BLaER1 treated with 17β-estradiol and CSF1 and Interleukin-3, amounts not matched to agents 10 nM and 100 nM (cell line): ENCODE results near the gene GTPBP3.

Experiments
- H3K27ac ChIP-seq, 11 experiments: shearing (Covaris generic); formaldehyde crosslinking; 2 replicates each; pipeline ENCODE4 v1.8.1; 2022
- H3K27me3 ChIP-seq, 11 experiments: shearing (Covaris generic); formaldehyde crosslinking; 2 replicates each; pipeline ENCODE4 v1.8.1; 2022
- H3K36me3 ChIP-seq, 11 experiments: shearing (Covaris generic); formaldehyde crosslinking; 2 replicates each; pipeline ENCODE4 v1.8.1; 2022
- H3K4me1 ChIP-seq, 10 experiments: shearing (Covaris generic); formaldehyde crosslinking; 2 replicates each; pipeline ENCODE4 v1.8.1; 2022
- H3K4me2 ChIP-seq, 11 experiments: shearing (Covaris generic); formaldehyde crosslinking; 2 replicates each; pipeline ENCODE4 v1.8.1; 2022
- H3K4me3 ChIP-seq, 10 experiments: shearing (Covaris generic); formaldehyde crosslinking; 2 replicates each; pipeline ENCODE4 v1.8.1; 2022
- H3K9ac ChIP-seq, 11 experiments: shearing (Covaris generic); formaldehyde crosslinking; 2 replicates each; pipeline ENCODE4 v1.8.1; 2022
- H3K9me3 ChIP-seq, 11 experiments: shearing (Covaris generic); formaldehyde crosslinking; replicated peaks in 1 of 11; 2 replicates each; pipeline ENCODE4 v1.8.1; 2022
- H4K20me1 ChIP-seq, 11 experiments: shearing (Covaris generic); formaldehyde crosslinking; 2 replicates each; pipeline ENCODE4 v1.8.1; 2022
- Cebpa-rat ChIP-seq, 11 experiments: shearing (Covaris generic); IDR thresholded peaks; 2 replicates each; pipeline ENCODE4 v1.8.1; 2022

GTPBP3 gene

DNA sequence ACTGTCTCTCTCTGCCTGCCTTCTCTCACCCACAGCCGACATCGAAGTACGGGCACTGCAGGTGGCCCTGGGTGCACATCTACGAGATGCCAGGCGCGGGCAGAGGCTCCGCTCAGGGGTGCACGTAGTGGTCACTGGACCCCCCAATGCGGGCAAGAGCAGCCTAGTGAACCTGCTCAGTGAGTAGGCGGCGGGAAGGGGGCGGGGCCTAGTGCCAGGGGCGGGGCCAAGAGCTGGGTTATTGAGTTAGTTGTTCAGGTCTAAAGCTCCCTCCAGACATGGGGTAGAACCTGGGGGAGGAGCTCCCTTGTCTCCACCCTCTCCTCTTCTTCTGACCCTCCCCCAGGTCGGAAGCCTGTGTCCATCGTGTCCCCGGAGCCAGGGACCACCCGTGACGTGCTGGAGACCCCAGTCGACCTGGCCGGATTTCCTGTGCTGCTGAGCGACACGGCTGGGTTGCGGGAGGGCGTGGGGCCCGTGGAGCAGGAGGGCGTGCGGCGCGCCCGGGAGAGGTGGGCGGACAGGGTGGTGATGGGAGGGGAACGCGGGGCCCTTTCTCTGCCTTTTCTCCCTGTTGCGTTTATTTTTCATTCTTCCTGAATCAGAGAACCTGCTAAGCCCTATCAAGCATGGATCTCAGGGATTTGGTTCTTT lies 1.9 kb downstream of the GTPBP3 start:
- H3K27me3 ChIP-seq, result no peaks in the 10 kb centered on the region
- H3K36me3 ChIP-seq, result peaks cover 8 to 39% (median 27%) of the 10 kb centered on the region in 11 experiments; a peak in 20 of 22 replicates
- peak overlapping the region; percentile 92 to 100 (median 99); a peak in 19 of 22 replicates for H3K4me2 ChIP-seq
- H3K9ac ChIP-seq, result peak overlapping the region in 2 of 11 experiments; percentile 85 to 86; a peak in 2 of 22 replicates
- no peaks in the 10 kb centered on the region for H4K20me1 ChIP-seq
- peaks cover 28 to 59% (median 31%) of the 10 kb centered on the region in 10 experiments for H3K4me1 ChIP-seq
- no peaks in the 10 kb centered on the region for H3K9me3 ChIP-seq
- TF ChIP-seq Cebpa-rat (IDR thresholded peaks at IDR 0.05), result no peak
- no peak overlapping the region for H3K27ac ChIP-seq
- peak overlapping the region in 4 of 10 experiments; percentile 77 to 91 (median 78); a peak in 4 of 20 replicates for H3K4me3 ChIP-seq

DNA sequence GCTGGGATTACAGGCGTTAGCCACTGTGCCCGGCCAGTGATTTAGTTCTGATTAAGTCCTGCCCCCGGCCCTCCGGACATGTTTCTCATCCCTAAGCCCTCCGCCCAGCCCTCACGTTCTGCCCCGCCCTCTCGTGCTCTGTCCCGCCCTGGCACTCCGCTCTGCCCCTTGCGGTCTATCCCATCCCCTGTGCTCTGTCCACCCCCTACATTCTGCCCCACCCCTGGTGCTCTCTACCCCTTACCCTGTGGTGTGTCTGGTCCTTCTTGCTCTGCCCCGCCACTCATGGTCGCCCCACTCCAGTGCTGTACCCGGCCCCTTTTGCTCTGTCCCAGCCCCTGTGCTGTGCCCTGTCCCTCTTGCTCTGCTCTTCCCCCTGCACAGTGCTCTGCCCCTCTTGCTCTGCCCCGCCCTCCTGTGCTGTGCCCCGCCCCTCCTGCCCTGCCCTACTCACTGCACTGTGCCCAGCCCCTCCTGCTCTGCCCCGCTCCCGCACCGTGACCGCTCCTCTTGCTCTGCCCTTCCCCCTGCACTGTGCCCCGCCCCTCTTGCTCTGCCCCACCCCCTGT lies 3.0 kb downstream of the GTPBP3 start:
- no peak overlapping the region for H3K4me3 ChIP-seq
- no peak overlapping the region for H3K27ac ChIP-seq
- H3K4me2 ChIP-seq, result peak overlapping the region in 2 of 11 experiments; percentile 12 to 47; a peak in 2 of 22 replicates

DNA sequence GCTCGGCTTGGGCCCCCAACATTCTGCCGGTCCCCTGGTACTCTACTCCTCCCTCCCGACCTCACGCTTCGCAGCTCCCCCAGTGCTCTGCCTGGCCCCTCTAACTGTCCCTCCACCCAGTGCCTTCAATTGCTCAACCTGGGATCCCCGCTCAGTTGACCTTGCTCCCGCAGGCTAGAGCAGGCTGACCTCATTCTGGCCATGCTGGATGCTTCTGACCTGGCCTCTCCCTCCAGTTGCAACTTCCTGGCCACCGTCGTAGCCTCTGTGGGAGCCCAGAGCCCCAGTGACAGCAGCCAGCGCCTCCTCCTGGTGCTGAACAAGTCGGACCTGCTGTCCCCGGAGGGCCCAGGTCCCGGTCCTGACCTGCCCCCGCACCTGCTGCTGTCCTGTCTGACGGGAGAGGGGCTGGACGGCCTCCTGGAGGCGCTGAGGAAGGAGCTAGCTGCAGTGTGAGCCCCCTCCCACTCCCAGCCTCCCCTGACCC lies 3.6 kb downstream of the GTPBP3 start:
- no peak for TF ChIP-seq Cebpa-rat (IDR thresholded peaks at IDR 0.05)
- Histone ChIP-seq H3K9me3 (no peaks in the 10 kb centered on the region), H3K27me3 (no peaks in the 10 kb centered on the region), H3K4me1 (peaks cover 17 to 58% (median 24%) of the 10 kb centered on the region in 10 experiments), H3K36me3 (peaks cover 8 to 41% (median 27%) of the 10 kb centered on the region in 11 experiments; a peak in 20 of 22 replicates), H3K27ac (no peak overlapping the region), H4K20me1 (no peaks in the 10 kb centered on the region), H3K4me2 (0 out of 22 replicates have a peak overlapping the region, but pooled peaks of 1 of the 11 experiments have one; percentile 12), H3K9ac (0 out of 22 replicates have a peak overlapping the region, but pooled peaks of 3 of the 11 experiments have one; percentile 0 to 22 (median 4)), H3K4me3 (no peak overlapping the region)

More for the DNA sequence above, 3.0 kb downstream of the GTPBP3 start:
- no peaks in the 10 kb centered on the region for H3K9me3 ChIP-seq
- H4K20me1 ChIP-seq, result no peaks in the 10 kb centered on the region
- no peaks in the 10 kb centered on the region for H3K27me3 ChIP-seq
- no peak for TF ChIP-seq Cebpa-rat (IDR thresholded peaks at IDR 0.05)
- peaks cover 8 to 41% (median 27%) of the 10 kb centered on the region in 11 experiments; a peak in 20 of 22 replicates for H3K36me3 ChIP-seq
- peaks cover 22 to 59% (median 29%) of the 10 kb centered on the region in 10 experiments for H3K4me1 ChIP-seq
- H3K9ac ChIP-seq, result no peak overlapping the region

DNA sequence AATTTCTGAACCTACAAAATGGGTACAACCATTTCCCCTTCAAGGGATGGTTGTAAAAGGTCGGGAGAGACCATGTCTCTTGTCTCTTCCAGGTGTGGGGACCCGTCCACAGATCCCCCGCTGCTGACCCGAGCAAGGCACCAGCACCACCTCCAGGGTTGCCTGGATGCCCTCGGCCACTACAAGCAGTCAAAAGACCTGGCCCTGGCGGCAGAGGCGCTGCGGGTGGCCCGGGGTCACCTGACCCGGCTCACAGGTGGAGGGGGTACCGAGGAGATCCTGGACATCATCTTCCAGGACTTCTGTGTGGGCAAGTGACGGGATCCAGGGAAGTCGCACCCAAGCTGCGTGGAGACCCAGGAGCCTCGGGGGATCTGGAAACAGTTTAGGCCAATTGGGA lies 4.0 kb downstream of the GTPBP3 start:
- Histone ChIP-seq H3K36me3 (peaks cover 8 to 41% (median 27%) of the 10 kb centered on the region in 11 experiments; a peak in 20 of 22 replicates), H3K9me3 (no peaks in the 10 kb centered on the region), H3K4me1 (peaks cover 16 to 59% (median 24%) of the 10 kb centered on the region in 10 experiments), H4K20me1 (no peaks in the 10 kb centered on the region), H3K9ac (peak overlapping the region in 3 of 11 experiments; percentile 0 to 22 (median 4); a peak in 1 of 22 replicates), H3K4me2 (0 out of 22 replicates have a peak overlapping the region, but pooled peaks of 1 of the 11 experiments have one; percentile 12), H3K4me3 (no peak overlapping the region), H3K27me3 (no peaks in the 10 kb centered on the region), H3K27ac (no peak overlapping the region)
- TF ChIP-seq Cebpa-rat (IDR thresholded peaks at IDR 0.05), result no peak

DNA sequence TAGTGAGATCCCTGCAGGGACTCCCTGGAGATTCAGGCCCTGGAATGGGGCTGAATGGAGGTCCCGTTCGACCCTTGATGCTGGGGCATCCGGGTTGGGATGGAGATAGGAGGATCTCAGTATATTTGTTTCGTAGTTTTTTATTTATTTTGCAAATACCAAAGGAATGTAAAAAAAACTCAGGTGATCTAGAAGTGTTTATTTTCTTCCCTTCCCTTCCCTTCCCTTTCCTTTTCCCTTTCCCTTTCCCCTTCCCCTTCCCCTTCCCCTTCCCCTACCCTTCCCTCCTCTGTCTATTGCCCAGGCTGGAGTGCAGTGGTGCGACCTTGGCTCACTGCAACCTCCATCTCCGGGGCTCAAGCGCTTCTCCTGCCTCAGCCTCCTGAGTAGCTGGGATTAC lies 4.5 kb downstream of the GTPBP3 start:
- Histone ChIP-seq H3K27ac (no peak overlapping the region), H4K20me1 (no peaks in the 10 kb centered on the region), H3K27me3 (no peaks in the 10 kb centered on the region), H3K9ac (0 out of 22 replicates have a peak overlapping the region, but pooled peaks of 1 of the 11 experiments have one; percentile 0), H3K9me3 (no peaks in the 10 kb centered on the region), H3K36me3 (peaks cover 8 to 41% (median 27%) of the 10 kb centered on the region in 11 experiments; a peak in 20 of 22 replicates), H3K4me3 (no peak overlapping the region), H3K4me1 (peaks cover 21 to 64% (median 28%) of the 10 kb centered on the region in 10 experiments), H3K4me2 (no peak overlapping the region)
- TF ChIP-seq Cebpa-rat (IDR thresholded peaks at IDR 0.05), result no peak

DNA sequence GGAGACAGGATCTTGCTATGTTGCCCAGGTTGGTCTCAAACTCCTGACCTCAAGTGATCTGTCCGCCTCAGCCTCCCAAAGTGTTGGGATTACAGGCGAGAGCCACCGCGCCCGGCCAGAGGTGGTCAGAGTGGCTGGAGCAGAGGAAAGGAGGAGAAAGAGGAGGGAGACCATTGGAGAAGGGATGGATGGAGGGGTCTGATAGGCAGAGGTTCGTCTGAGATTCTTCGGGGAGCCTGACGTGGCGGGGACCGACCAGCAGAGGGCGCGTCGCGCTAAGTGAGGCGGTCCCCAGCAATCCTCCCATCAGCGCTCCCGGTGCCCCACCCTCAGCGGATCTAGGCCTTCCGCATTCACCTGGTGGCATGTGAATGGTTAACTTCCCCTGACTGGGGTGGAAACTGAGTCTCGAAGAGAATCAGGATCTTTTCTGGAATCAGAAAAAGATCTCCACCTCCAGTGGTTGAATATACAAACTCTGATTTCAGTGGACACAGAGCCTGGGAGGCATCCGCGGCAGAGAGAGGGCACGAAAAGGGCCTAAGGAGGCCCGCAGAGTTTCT lies 8.8 kb downstream of the GTPBP3 start:
- peak overlapping the region; percentile 62 to 88 (median 82) for H3K4me2 ChIP-seq
- no peaks in the 10 kb centered on the region for H3K27me3 ChIP-seq
- H3K27ac ChIP-seq, result peak overlapping the region in 10 of 11 experiments; percentile 57 to 81 (median 70); a peak in 17 of 22 replicates
- H3K4me3 ChIP-seq, result no peak overlapping the region
- peaks cover 45 to 75% (median 58%) of the 10 kb centered on the region in 10 experiments for H3K4me1 ChIP-seq
- no peaks in the 10 kb centered on the region for H4K20me1 ChIP-seq
- peak overlapping the region in 3 of 11 experiments; percentile 55 to 64 (median 60); a peak in 4 of 22 replicates for H3K9ac ChIP-seq
- no peak for TF ChIP-seq Cebpa-rat (IDR thresholded peaks at IDR 0.05)
- H3K36me3 ChIP-seq, result peaks cover 6 to 32% (median 19%) of the 10 kb centered on the region in 11 experiments; a peak in 20 of 22 replicates
- no peaks in the 10 kb centered on the region for H3K9me3 ChIP-seq

DNA sequence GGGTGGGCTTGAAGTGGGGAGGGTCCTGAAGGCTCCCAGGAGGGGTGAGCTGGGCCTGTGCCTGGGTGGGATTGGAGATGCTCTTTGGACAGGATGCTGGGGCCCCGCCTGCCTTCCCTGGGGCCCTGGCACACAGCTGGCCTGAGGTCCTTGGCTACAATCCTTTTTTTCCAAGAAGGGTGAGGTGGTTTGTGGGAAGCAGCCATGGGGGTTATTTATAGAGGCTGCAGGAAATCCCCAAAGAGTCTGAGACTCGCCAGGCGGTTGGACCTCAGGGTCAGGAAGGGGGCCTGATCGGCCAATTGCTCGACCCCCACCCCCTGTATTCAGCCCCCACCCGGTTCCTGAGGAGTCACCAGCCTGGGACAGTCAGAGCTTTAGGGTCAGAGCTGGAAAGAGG lies 10.0 kb downstream of the GTPBP3 start:
- Histone ChIP-seq H3K4me2 (peak overlapping the region; percentile 62 to 88 (median 82)), H3K9me3 (no peaks in the 10 kb centered on the region), H3K36me3 (peaks cover 0 to 20% (median 8%) of the 10 kb centered on the region in 11 experiments; a peak in 15 of 22 replicates), H3K27ac (peak overlapping the region in 10 of 11 experiments; percentile 57 to 81 (median 70); a peak in 20 of 22 replicates), H3K27me3 (no peaks in the 10 kb centered on the region), H3K4me3 (peak overlapping the region in 3 of 10 experiments; percentile 12 to 35 (median 17); a peak in 1 of 20 replicates), H3K9ac (peak overlapping the region in 10 of 11 experiments; percentile 24 to 64 (median 56); a peak in 18 of 22 replicates), H4K20me1 (no peaks in the 10 kb centered on the region), H3K4me1 (peaks cover 54 to 83% (median 68%) of the 10 kb centered on the region in 10 experiments)
- no peak for TF ChIP-seq Cebpa-rat (IDR thresholded peaks at IDR 0.05)

DNA sequence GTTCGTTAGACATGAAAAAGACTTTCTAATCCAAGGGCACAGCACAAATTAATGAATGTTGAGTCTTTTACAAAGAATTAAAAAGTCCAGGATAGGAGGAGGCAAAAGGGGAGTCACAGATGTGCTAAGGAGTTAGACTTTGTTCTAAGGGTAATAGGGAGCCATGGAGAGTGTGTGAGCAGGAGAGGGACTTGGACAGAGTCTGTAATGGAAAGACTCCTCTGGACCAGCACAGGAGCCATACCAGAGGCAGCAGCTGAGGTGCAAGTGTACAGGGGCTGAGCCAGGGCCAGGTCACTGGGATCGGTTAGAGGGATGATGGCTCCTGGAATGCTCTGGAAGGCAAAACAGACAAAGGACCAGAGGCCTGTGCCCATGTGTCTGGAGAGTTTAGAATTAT lies 10.5 kb downstream of the GTPBP3 start:
- H3K9ac ChIP-seq, result peak overlapping the region in 10 of 11 experiments; percentile 24 to 65 (median 58); a peak in 17 of 22 replicates
- 0 out of 20 replicates have a peak overlapping the region, but pooled peaks of 1 of the 10 experiments have one; percentile 35 for H3K4me3 ChIP-seq
- no peak for TF ChIP-seq Cebpa-rat (IDR thresholded peaks at IDR 0.05)

More for the DNA sequence above, 10.5 kb downstream of the GTPBP3 start:
- peak overlapping the region; percentile 62 to 88 (median 82) for H3K4me2 ChIP-seq
- H3K9me3 ChIP-seq, result no peaks in the 10 kb centered on the region
- peaks cover 59 to 88% (median 73%) of the 10 kb centered on the region in 10 experiments for H3K4me1 ChIP-seq
- no peaks in the 10 kb centered on the region for H3K27me3 ChIP-seq
- no peaks in the 10 kb centered on the region for H4K20me1 ChIP-seq
- peak overlapping the region in 10 of 11 experiments; percentile 57 to 81 (median 70); a peak in 20 of 22 replicates for H3K27ac ChIP-seq
- H3K36me3 ChIP-seq, result peaks cover 0 to 15% (median 3%) of the 10 kb centered on the region in 11 experiments; a peak in 10 of 22 replicates
